NCI-H2081 treated with DMSO at 0.1 percent for 48 hours (cell line): ENCODE data around the gene NDUFC1.
A peak's percentile ranks its signal among the peaks of the same experiment; 100 is the strongest.
"Not testable (repeated sequence)": the region's sequence is repeated elsewhere in the genome, so short reads cannot be mapped to it uniquely, and the experiment has no call there.

Source experiments
- DNase-seq: peaks from one replicate; lab custom pipeline; 2025; lab: John Stamatoyannopoulos, UW

The NDUFC1 gene

DNA sequence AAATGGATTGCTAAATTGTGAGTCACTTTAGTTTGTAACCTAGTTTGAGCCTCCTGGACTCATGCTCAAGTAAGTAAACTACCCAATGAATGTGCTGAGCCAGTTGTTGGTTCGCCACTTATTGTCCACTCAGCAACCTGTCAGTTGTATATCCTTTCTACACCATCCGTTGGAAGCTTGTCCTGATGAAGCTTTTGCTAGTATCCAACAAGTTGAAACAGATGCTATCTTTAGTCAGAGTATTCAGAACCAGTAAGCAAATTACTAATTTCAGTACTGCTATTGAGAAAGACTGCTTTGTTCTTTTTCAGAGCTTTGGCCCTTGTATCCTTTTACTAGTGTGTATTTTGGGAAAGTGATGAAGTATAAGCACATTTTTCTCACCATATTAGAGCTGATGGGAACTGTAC, 5.3 kb downstream of the NDUFC1 start:
- no peak for DNase-seq

DNA sequence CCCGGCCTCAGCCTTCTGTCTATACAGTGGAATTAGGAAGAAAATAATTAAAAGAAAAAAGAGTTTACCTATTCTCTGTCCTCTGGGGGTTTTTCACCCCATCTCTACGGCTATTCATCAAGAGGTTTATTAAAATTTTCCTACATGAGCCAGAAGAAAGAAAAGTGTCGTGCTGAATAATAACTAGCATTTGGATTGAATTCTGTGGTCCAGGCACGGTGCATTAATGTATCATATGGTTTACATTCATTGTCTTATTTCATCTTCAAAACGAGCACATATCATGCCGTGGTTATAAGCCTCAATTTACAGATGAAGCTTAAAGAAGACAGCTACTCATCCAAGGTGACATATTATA, 6.4 kb downstream of the NDUFC1 start:
- DNase-seq: no peak

DNA sequence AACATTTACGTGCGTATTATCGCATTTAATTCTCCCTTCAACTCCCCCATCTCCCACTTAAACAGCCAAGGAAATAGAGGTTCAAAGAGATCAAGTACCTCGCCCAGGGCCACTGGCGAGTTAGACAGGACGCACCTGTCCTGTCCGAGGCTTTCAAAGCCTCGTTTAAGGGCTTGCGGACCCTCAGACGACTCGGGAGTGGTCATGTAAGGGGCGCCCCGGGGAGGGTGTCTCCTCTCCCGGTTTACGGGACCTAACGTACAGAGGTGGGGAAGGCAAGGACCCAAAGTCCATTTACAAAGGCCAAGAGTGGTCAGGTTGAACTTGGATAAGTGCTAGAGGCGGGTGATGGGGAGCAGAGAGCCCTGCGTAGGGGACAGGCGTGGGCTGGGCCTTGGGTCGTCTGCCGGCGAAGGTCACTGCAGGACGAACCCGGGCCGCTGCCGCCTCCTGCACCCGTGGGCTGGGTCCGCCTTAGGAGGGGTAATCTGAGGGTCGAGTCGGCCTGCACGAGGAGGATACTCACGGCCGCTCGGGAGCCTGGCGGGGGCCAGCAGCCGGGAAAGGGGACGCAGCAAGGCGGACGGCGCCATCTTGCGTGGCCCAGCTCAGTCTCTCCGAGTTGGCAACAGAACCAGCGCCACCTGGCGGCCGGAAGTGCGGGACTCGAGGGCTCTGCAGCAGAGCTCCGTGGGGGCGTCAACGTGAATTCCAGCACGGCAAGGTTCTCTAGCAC, 6.9 kb downstream of the NDUFC1 start:
- peak; percentile 37 for DNase-seq

DNA sequence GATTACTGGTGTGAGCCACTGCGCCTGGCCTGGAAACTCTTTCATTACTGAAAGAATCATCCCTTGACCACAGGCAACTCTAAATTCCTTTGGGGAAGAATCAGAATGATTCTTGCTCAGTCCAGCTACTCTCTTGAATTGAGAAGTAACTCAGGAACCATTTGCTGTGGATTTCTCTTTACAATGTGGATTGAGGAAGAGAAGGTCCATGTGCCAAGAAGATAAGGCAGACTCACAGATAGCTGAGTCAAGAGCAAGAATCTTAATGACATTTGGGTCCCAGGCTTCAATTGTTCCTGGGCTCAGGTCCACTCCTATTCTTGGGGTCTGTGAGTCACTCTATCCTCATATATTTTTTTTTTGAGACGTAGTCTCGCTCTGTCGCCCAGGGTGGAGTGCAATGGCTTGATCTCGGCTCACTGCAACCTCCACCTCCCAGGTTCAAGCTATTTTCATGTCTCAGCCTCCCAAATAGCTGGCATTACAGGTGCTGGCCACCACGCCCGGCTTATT, 16.0 kb downstream of the NDUFC1 start:
- no peak for DNase-seq

DNA sequence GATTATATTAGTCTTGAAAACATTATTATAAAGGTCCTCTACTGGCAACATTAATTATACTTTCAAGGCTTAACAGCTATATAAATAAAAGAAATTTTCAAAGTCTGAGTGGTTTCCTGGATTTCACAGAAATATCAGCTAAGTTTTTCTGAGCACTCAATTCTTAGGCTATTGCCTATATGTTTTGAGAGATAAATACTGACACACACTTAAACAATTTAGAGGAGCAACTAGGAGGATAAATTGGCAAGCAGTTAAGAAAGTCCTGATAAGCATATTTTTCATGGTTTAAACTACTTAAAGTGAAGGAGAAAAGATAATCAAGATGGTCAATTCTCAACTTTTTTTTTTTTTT, 19.6 kb downstream of the NDUFC1 start:
- no peak for DNase-seq

DNA sequence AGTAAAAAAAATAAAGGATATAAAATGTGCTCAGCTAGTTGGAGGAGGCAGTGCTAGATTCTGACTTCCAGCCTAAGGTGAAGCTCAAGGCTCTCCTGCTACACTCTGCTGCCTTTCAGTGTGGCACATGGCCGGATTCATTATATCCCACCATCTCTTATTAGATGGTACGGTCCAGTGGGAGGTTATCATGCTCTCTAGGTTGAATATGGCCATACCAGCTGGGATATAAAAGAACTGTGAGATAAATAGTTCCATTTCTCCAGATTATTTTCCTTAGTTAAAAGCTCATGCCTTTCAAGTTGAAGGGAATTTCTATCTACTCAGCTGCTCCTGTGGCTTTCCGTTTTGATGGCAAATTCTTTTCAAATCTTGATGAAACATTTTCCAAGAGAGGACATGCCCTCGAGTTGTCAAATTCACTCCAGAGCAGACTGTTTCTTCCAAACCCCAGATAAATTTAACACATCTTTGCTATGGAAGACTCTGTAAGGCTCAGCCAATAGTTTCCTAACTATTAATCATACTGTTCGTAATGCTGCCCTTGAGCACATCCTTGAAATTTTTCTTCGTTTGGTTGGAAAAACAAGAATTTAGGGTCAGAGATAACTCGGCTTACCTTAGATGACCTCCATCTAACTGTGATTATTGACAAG, 20.1 kb downstream of the NDUFC1 start:
- DNase-seq: no peak

DNA sequence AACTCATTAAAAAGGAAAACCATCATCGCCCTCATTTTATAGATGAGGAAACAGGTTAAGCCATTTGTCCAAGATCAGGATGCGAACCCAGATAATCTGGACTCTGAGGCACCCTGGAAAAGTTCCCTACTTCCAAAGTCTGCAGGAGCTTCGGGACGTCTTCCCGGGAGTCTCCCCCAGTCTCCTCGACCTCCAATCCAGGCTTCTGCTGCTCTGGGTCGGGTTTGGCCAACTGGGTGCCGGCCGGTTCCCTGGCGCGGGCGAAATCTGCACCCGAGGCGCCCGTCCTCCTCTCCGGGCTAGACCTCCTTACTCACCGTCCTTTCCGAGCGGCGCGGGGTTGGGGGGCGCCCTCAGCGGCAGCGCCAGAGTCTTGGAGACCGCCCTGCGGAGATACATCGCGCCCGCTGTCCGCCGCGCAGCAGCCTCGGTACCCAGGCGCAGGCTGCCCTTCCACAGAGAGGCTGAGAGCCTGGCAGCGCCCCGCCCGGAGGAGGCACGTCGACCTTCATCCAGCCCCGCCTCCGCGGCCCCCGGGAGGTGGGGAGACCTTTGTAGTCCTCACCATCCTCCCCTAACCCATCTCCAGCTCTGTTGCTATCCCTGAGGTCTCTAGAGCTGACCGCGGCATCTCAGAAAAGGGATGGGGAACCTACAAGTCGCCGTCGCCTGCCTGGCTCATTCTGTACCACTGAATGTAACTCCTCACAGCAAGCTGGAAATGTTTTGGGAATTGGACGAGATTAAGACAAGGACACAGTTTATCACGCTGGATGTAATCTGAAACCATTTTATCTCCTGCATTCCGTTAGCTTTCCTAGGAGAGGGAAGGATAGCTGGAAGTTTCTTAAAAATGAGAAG, 22.3 kb downstream of the NDUFC1 start, which contains the start of gene MGARP:
Gene MGARP, minus strand, starts transcription at position 466 of the 861 bp plus-strand sequence. Its CDS starts 67 bp downstream, at position 399.
- no peak for DNase-seq

DNA sequence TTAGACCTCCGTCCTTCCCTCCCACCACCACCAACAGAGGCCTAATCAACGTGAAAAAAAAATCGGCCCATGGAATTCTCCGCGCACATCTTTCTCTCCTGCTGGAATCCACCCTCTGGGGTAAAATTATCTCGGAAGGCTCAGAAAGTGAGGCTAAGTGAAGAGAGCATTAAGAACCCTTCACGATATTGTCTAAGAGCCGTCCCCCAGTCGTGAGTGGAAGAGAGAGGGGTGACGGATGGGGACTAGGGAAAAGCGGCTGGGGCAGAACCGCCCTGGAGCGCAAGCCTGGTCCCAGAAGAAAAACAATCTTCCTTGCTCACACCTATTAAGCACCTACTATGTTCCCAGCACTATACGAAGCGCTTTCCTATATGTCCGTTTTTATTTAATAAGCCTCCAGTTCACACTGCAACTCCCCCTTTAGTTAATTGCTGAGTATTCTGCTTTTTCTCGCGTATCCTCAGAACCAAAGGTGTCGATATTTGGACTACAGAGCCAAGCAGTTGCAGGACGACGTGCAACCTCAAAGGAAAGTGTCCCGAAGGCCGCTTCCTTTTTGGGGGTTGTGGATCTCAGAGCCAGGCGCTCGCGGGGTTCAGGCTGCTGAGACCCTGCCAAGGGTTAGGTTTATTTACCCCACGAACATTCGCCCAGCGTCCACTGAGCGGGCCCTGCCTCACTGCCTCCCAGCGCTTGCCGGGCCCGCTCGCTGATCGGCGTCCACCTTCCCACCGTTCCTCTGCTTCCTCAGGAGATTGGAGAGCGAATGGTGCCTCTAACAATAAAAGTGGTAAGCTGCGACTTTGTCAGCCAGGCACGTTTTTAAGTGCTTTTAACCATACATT, 23.1 kb downstream of the NDUFC1 start:
- no peak for DNase-seq

DNA sequence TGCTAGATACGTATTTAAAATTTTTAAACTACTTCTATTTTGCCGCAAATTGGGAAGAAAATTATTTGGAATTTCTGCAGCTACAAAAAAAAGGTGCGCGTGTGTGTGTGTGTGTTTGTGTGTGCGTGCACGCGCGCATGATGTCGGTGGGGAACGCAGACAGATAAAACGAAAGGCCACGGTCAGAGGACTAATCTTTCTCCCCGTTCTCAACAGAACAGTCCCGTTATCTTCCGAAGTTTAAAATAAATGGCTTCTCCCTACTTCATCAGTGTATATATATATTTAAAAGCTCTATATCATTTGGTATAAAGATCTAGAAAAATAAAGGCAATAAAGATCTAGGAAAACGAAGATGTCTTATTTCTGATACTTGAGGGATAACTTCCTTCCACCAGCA, 23.8 kb downstream of the NDUFC1 start:
- DNase-seq: no peak

DNA sequence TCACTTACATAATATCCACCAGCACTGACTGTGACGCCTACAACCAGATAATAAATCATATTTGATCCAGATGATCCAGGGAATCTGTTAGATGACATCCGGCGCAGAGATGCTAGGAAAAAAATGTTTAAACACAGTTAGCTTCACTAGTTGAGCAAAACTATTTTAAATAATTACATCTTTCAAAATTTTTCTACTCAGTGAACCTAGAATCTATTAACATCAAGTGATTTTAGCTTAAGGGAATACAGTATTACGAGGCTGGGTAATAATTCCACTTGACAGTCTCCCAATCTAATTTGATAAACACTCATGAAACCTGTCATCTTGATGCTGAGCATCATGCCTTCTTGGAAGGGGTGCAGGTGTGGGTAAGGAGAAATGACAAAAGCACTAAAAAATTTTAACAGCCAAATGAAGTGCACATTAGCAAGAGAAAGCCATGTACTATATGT, 27.0 kb downstream of the NDUFC1 start:
- no peak for DNase-seq

DNA sequence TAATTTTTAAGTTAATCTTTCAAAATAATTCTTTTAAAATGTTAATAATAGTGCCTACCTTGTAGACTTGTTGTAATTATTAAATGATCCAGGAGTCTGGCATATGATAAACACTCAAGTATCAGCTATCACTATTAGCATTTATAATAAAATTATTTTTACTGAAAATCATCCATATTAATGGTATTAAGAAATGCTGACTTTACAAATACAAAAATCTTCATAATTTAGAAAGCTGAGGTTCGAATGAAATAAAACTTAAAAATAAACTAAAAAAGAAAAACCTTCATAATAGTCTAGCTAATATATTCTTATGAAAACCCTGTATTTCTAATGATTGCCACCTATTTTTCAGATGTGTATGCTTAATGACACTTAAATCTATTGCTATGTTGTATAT, 27.5 kb downstream of the NDUFC1 start:
- DNase-seq: no peak

DNA sequence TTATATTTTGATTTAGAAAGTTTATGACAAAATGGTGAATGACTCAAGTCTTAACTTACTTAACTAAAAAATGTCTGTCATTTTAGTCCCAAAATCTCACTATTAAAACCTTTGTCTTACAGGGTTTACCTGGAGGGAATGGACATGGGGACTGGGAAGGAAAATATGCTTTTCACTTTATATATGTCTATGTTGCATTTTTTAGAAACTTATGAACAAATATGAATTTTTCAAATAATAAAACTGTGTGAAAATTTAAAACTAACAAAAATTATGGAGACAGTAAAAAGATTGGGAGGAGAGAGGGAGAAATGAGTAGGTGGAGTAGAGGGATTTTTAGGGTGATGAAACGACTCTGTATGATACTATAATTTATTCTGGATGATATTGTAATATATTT, 28.4 kb downstream of the NDUFC1 start:
- no peak for DNase-seq

DNA sequence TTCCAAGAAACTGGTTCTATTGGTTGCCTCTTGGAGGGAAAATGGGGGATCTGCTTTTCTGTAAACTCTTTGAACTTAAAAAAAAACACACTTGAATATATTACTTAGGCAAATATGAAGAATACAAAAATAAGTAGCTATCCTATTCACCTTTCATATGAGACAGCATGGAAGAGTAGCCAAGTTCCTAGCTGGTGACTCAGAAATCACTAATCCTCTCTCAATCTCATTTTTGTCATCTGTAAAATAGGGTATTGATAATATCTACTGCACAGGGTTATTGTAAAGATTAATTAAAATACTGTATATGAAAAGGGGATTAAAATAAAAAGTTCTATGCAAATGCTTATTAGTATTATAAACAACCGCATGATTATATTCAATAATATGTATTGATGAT, 35.0 kb downstream of the NDUFC1 start:
- no peak for DNase-seq

DNA sequence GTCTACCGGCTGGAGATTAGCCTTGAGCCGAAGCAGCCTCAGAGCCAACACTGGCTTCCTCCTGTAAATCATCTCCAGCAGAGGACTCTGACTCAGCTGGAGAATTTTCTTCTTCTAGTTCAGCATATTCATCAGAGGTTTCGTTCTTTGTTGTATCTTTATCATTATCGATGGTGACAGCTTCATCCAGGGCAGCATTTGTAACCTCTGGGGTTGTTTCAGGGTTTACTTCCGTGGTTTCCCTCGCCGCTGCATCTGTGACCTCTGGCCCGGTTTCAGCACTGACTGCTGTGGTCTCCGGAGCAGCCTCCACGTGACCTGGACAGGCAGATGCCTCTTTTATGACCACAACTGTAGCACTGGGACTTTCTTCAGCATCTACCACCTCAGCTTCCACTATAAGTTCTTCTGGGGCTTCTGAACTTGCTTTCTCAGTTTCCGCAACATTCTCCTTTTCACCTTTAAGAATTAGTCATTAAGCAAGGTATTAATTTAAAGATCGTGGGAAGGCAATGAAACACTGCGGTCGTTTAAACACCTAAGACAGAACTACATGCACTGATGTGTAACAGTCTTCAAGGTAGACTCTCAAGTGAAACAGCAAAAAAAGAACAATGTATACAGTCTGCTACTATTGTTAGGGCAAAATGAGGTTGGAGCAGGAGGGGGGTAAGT, 35.6 kb downstream of the NDUFC1 start:
- no peak for DNase-seq

DNA sequence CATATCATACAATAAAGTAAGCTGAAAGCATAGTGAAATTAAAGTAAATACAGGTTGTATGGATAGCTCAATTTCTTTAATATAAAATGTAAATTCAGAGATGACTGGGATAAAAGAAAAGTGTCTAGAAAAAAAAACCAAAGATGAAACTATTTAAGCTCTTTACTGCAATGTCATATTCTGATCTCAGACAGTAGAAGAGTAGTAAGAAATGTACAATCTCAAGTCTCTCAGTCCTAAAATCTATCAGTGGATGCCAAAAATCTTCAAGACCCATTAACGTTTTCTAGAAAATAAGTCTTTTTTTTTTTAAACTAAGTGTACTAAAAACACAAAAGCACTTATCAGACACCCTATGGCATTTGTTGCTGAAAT, 36.1 kb downstream of the NDUFC1 start:
- no peak for DNase-seq

DNA sequence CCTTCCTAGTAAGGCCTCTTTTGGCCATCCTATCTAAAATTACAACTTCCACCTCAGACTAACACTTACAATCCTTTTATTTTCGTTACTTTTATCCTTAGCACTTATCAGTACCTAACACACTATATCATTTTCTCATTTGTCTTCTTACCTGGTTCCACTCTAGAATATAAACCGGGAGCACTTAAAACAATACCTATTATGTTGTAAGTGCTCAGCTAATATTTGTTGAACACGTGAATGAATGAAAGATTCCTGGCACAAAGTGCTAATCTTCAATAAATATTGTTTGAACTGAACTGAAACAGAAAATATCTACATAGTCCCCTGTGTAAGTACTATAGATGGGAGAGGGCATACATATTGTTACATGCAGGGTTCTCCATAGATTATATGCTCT, 36.6 kb downstream of the NDUFC1 start:
- no peak for DNase-seq

DNA sequence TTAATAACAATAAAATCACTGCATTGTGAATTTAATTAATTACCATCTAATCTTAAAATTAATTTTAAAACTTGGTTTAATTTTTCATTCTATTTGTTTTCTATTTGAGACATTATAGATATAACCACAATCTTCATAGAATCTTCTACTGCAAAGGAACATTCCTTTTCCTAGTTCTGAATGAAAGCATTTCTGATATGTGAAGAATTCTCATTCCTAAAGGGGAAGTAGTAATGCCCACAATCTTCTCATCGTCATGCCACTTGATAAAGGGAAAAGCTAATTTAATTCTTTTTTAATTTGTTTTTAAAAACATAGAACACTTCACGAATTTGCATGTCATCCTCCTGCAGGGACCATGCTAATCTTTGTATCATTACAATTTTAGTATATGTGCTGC, 45.9 kb downstream of the NDUFC1 start:
- DNase-seq: no peak

DNA sequence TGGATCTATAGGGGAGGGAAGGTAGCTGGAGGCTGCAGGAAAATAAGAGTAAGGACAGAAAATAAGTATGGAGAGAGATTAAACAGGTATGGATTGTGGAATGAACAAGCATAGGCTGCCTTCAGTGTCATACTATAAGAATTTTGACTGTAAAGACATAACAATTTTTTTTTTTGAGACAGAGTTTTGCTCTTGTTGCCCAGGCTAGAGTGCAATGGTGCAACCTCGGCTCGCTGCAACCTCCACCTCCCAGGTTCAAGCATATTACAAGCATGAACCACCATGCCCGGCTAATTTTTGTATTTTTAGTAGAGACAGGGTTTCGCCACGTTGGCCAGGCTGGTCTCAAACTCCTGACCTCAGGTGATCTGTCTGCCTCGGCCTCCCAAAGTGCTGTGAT, 46.7 kb downstream of the NDUFC1 start:
- not testable (repeated sequence) for DNase-seq

DNA sequence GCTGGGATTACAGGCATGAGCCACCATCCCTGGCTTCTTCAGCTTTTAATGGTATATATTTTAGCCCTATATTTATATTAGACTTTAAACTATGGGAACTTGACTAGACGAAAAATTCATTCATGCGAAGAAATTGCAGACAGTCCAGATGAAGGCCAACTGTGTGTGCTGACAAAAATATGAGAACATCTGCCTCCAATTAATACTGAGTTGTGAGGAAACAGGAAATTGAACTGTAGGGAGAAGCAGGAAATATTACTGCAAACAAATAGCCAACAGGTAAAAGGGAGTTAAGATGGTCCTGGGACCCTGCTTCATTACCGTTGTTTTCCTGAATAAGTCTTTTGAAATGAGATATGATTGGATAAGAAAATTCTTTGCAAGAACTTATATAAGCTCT, 48.6 kb downstream of the NDUFC1 start:
- DNase-seq: no peak

DNA sequence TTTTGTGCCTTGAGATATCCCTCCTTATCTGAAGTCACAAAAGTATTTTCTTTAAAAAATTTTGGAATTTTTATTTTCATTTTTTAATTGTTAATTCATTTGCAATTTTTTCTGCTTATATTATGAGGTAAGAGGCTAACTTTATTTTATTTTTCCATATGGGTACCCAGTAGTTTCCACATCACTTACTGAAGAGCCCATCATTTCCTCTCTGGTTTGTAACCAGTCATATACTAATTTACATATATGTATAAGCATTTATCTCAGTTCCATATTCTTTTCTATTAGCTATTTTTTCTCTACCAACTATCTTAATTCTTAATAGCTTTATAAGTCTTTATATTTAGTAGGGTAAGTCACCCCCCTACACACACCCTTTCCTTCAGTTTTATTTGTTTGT, 49.2 kb downstream of the NDUFC1 start:
- no peak for DNase-seq

DNA sequence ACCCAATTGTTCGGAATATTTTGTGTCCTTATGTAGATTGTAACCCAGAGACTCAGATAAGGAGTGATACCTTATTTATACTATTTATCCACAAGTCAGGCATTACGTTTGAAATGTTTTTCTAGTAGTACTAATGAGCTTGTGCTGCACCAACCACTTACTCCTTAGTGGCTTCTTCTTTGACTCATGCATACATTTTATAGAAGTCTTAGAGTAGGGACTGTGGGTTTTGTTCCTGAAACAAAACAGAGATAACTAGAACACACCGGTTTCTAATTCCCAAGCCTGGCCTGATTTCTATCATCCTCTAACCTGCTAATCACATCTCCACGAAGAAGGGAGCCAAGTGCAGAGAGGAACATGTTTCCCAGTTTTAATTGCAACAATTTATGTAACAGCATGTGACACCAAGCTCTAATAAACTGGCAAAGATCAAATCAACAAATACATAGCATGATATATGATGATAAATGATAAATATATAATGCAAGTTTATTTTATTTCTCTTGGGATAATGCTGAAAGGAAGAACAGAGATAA, 54.5 kb downstream of the NDUFC1 start:
- no peak for DNase-seq
